HG03060 (cell line): ENCODE measurements around the gene VMAC.

Experiments used
- ATAC-seq: cut with Tn5 transposase; IDR thresholded peaks from one replicate; pipeline ENCODE4 v1.9.1; 2021; ENCODE audit warnings: low read depth, moderate number of reproducible peaks; ENCODE audit not compliant: unreplicated experiment

The VMAC gene

DNA sequence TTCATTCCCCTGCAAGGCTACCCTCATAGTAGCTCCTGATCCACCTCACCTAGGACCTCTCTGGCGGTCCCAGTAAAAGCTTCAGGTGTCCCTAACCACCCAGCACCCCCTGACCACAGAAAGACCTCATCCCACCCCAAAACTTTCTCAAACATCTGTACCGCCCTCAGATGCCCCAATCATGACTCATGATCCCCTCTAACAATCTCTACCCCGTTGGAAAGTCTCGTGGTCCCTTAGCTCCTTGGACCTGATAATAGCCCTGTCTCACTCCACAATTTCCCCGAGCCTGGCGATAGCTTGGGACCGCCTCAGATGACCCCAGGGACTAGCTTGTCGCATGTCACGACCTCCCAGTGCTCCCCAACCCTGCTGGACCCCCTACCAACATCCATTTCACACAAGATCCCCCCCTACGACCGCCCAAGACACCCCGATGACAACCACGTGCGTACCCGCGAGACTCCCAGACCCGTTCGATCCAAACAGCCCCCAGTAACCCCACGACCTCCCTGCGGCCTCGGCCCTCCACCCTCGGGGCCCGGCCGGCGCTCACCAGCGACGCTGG lies 1.5 kb upstream of the VMAC start:
- no peak for ATAC-seq

DNA sequence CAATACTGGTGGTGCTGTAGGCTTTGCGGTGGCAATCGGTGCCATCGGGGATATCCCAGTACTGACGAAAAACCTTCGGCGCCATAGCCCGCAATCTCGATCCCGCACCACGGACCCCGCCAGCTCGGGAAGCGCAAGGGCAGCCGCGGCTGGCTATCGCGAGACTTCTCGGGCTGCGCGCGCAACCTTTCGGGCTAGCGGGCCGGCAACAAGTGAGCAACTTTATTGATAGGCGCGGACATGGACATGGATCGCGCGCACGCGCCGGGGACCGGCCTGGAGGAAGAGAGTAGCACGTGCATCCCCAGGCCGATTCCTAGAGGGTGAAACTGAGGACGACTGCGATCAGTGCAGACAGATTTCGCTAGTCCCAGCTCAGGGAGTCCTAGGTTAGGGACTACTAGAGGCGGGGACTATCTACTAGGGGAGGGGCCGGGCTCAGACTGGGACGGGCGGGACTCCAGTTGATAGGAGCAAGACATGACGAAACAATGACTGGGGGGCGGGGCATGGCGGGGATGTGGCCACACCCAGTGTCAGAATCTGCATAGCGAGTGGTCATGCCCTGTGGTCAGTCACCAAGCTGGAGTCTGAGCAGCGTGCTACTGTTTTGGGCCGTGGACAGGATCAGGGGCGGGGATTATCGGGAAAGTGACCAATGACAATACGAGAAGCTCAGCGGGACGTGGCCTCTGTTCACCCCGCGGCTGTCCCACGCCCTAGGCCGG lies 884 bp upstream of the VMAC start, which contains the start of gene NDUFA11:
Gene NDUFA11, minus strand, starts transcription at position 167 of the 728 bp plus-strand sequence. Its CDS starts 82 bp downstream, at position 85.
- peak; percentile 15 for ATAC-seq

DNA sequence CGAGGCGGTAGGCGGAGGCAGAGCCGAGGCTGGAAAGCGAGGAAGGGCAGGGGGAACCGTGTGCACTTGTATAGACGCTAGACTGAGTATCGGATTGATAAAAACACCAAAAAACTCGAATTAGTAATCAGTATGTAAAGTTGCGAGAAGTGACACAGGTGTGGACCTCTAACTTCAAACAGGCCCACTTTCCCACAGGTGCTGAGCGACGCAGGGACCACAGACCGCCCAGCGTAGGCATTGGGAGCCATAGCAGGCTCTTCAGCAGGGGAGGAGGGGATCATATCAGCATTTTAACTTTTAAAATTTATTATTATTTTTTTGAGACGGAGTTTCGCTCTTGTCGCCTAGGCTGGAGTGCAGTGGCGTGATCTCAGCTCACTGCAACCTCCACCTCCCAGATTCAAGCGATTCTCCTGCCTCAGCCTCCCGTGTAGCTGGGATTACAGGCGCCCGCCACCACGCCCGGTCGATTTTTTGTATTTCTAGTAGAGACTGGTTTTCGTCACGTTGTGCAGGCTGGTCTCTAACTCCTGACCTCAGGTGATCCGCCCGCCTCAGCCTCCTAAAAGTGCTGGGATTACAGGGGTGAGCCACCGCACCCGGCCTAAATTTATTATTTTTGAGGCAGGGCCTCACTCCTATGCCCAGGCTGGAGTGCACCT lies 574 bp downstream of the VMAC start:
- ATAC-seq = no peak

GRCh38 chr19:5907241-5907640 lies 2.6 kb downstream of the VMAC start:
- ATAC-seq = no peak

- no peak for ATAC-seq
Observed at GRCh38 chr19:5908773-5909442, 4.2 kb downstream of the VMAC start.

DNA sequence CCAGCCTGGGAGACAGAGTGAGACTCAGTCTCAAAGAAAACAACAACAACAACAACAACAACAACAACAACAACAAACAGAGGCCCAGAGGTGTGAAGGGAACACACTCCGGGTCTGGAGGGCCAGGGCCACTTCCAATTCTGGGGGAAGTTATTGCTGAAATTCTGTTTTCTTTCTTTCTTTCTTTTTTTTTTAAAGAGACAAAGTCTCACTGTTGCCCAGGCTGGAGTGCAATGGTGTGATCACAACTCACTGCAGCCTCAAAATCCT lies 5.9 kb downstream of the VMAC start:
- no peak for ATAC-seq

GRCh38 chr19:5911366-5911765 lies 6.7 kb downstream of the VMAC start:
- ATAC-seq = no peak

DNA sequence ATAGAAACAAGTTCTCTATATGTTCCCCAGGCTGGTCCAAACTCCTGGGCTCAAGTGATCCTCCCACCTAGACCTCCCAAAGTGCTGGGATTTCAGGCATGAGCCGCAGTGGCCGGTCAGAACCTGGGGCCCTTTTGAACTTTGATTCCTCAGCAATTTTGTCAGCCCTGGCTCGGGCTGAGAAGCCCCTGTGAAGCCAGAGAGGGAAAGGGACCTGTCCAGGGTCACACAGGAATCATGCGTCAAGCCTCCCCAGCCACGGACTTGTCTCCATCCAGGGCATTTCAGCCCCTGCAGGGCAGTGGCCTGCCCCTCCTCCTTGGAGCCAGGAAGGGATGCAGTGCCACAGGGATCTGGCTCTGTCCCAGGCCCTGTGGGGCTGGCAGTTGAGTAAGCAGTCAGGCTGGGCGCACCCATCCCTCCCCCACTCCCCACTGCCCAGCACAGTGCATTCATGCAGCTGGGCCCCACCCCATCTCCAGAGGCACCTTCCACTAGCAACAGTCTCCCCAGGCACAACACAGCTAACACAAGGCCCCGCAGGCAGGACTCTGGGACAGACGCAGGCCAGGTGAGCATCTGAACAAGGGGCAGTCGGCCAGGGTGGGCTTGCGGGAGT lies 9.2 kb downstream of the VMAC start, which contains the start of gene CAPS:
Gene CAPS, plus strand, starts transcription at position 516 of the 619 bp plus-strand sequence. CDS start 153 bp downstream, outside the sequence.
- ATAC-seq = no peak

DNA sequence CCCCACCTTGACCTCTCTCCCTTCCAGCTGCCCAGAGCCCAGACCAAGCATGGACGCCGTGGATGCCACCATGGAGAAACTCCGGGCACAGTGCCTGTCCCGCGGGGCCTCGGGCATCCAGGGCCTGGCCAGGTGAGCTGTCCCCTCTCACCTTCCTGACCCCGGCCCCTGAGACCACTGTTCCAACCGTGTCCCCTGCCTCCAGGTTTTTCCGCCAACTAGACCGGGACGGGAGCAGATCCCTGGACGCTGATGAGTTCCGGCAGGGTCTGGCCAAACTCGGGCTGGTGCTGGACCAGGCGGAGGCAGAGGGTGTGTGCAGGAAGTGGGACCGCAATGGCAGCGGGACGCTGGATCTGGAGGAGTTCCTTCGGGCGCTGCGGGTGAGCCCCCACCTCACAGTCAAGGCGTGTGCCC lies 9.7 kb downstream of the VMAC start:
- ATAC-seq = no peak

DNA sequence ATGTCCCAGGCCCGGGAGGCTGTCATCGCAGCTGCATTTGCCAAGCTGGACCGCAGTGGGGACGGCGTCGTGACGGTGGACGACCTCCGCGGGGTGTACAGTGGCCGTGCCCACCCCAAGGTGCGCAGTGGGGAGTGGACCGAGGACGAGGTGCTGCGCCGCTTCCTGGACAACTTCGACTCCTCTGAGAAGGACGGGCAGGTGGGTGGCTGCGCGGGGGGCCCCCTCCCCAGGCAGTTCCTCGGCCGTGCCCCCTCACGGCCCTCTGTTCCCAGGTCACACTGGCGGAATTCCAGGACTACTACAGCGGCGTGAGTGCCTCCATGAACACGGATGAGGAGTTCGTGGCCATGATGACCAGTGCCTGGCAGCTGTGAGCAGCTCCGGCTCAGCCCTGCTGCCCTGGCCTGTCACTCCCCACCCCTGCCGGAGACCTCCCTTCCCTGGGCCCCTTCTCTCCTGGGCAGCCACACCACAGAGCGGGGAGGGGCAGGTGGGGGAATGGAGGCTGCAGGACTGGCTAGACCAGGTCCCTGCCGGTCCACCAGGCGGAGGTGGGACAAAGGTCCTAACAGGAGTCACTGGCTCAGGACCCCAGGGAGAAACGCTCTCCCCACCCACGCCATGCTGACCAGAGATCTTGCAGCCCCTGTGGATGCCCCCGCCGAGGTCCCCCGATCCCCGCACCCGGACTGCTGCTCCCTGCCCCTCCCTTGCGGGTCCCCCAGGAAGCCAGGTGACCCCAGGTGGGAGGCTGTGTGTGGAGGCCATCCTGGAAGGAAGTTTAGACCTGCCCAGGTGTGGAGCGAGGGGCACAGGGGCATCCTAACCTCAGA lies 10.5 kb downstream of the VMAC start:
- ATAC-seq = no peak

GRCh38 chr19:5915782-5916165 lies 11.1 kb downstream of the VMAC start:
- no peak for ATAC-seq

DNA sequence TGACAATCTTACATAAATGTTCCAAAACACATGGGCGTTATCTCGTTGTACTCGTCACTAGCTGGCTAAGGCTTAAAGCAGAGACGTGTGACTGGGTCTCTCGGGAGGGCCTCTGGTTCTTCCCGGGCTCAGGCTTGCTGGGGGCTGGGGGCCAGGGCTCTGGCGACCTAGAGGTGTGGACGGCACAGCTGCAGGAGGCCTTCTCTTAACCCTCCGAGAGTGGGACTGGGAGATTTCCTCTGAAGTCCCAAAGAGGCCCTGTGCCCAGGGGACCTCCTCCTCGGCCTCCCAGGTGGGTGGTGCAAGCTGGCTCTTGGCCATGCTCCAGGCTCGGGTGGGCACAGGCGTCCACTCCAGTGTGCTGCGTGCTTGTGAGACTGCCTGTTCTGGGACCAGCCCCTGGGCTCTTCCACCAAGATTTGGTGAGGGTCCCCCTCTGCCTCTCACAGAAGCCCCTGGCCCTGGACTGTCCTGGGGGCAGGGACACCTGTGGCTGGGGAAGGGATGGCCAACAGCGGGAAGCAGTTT lies 11.6 kb downstream of the VMAC start:
- no peak for ATAC-seq

DNA sequence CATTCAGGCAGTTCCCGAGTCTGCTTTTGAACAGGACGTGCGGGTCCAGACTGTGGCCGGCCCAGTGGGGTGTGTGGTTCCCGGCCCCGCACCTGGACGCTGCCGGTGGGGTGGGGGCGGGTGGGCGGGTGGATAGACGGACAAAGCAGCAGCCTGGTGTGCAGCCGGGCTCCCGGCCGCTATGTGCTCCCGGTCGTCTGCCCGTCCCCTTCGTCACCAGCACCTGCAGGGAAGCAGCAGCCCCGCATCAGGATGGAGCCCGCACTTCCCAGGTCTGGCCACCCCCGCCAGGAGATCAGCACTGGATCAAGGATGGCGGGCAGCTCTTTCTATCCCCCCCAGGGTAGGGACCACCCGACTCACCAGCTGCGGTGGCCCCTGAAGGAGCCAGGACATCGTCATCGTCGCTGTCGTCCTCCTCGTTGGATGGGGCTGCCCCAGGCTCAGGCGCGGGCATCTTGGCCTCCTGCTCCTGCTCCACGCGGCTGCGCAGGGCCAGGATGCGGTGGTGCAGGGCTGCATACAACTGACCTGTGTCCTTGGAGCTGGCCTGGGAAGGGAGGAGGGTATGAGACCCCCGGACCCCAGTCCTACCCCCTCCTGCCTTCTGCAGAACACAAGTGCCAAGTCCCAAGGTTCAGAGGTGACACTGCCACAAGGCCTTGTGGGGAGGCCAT lies 12.9 kb downstream of the VMAC start:
- no peak for ATAC-seq

- no peak for ATAC-seq
Observed at GRCh38 chr19:5918463-5919079, 13.9 kb downstream of the VMAC start.

- no peak for ATAC-seq
Observed at GRCh38 chr19:5921516-5922160, 17.0 kb downstream of the VMAC start.

GRCh38 chr19:5922161-5922545 lies 17.5 kb downstream of the VMAC start:
- no peak for ATAC-seq

DNA sequence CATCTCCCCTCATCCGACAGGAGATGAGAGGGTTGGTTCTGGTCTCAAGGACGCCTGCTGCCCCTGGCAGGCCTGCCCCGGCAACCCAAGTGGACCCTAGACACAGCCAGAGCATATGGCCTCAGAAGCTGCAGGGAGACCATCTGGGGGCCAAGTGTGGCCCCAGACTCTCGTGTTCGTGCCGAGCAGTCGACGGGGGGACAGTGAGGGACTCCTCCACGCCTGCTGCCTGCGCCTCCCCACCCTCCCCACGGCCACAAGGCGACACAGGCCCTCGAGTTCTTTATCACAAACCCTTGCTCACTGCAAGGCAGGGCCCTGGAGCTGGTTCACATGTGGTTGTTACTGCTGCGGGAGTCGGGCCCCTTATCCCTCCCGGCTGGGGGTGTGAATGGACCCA lies 18.7 kb downstream of the VMAC start:
- no peak for ATAC-seq

- no peak for ATAC-seq
Observed at GRCh38 chr19:5925830-5926427, 21.3 kb downstream of the VMAC start.
